ENCODE results near the gene TMEM167B. TPM values are rescaled to one million over a fixed set of nuclear protein-coding genes. Genes with fewer than 3 reads are reported as not detected.

The TMEM167B gene
- total and polyA plus RNA-seq, 2 of the 4 experiments (the other 2 are of a cell fraction): 21.6 to 32.1 TPM

GRCh38 chr1:109047339-109047738 is 43.2 kb upstream of the TMEM167B start:
- Histone ChIP-seq H3K14ac (replicated peaks; ENCODE audit: low read depth, low read length) (no peak overlapping the region), H4K20me1 (ENCODE audit: insufficient read depth, low read length) (no peaks in the 10 kb centered on the region), H3K9me3 (ENCODE audit: control insufficient read depth, insufficient read depth, low read length) (no peaks in the 10 kb centered on the region), H4K5ac (ENCODE audit: low read depth, low read length) (no peak overlapping the region), H3K27me3 (ENCODE audit: control insufficient read depth, insufficient read depth, low read length) (no peaks in the 10 kb centered on the region), H3K9me1 (ENCODE audit: insufficient read depth, low read length) (peaks cover 1% of the 10 kb centered on the region; the same call in 1 of the 2 replicates), H3K4me2 (ENCODE audit: low read depth, low read length) (no peak overlapping the region), H3K56ac (ENCODE audit: extremely low read depth, insufficient read depth, low read length) (no peak overlapping the region), H3K4ac (ENCODE audit: low read depth, low read length) (no peak overlapping the region), H2AFZ (replicated peaks; ENCODE audit: low read length, poor library complexity) (no peak overlapping the region), H2AK9ac (replicated peaks; ENCODE audit: low read depth, low read length, poor library complexity) (no peak overlapping the region), H2AK5ac (ENCODE audit: low read depth, low read length) (no peak overlapping the region), H3K18ac (ENCODE audit: low read depth, low read length) (no peak overlapping the region), H2BK20ac (ENCODE audit: low read depth, low read length) (no peak overlapping the region), H4K91ac (ENCODE audit: insufficient read depth, low read depth, low read length) (no peak overlapping the region), H3K27ac (ENCODE audit: insufficient read depth, low read length) (no peak overlapping the region), H2BK5ac (ENCODE audit: low read depth, low read length, poor library complexity, severe bottlenecking) (no peak overlapping the region), H2BK120ac (ENCODE audit: low read depth, low read length) (no peak overlapping the region), H3K23ac (ENCODE audit: low read depth, low read length) (no peak overlapping the region), H3K79me1 (ENCODE audit: low read depth in 1 of 2, low read length in 2 of 2) (no peaks in the 10 kb centered on the region), H3K9ac (ENCODE audit: low read depth, low read length) (no peak overlapping the region), H3K36me3 (ENCODE audit: control insufficient read depth, insufficient read depth, low read length) (no peaks in the 10 kb centered on the region), H2BK15ac (ENCODE audit: low read depth, low read length) (no peak overlapping the region), H4K8ac (ENCODE audit: low read depth in 2 of 2, low read length in 2 of 2) (no peak overlapping the region), H3K4me1 (ENCODE audit: control insufficient read depth, insufficient read depth, low read length) (no peaks in the 10 kb centered on the region), H3K4me3 (ENCODE audit: insufficient read depth, low read depth, low read length) (no peak overlapping the region)
- no peak for DNase-seq
- intact Hi-C loops (cut with micrococcal nuclease) (no loop called here), in situ Hi-C loops (cut with MboI; ENCODE audit: low sequenced_read_pairs) (no loop called here), dilution Hi-C loops (cut with HindIII; ENCODE audit: low sequenced_read_pairs, unreplicated experiment) (no loop called here)
- no peak for ATAC-seq (ENCODE audit: low read depth)
- BruUV-seq (replicated peaks): no TSS peak
- ChIA-PET POLR2A (ENCODE audit: unreplicated experiment) (no interaction called here), CTCF (no interaction called here)
- WGBS, 2 experiments (ENCODE audit: extremely low coverage in 2 of 2, insufficient read length in 1 of 2): no CpG with 5 or more reads among the region's 6 CpGs
- no peak for TF ChIP-seq RFX5 (IDR thresholded peaks at IDR 0.05; ENCODE audit: low read depth, low read length)
- no peak for TF ChIP-seq CHD1 (IDR thresholded peaks at IDR 0.05; ENCODE audit: low read depth, low read length)
- no peak for TF ChIP-seq POLR2A (IDR thresholded peaks at IDR 0.05; ENCODE audit: low read depth, low read length)
- TF ChIP-seq USF2 (IDR thresholded peaks at IDR 0.05; ENCODE audit: low read depth, low read length): no peak
- TF ChIP-seq MXI1 (IDR thresholded peaks at IDR 0.05; ENCODE audit: borderline replicate concordance, low read depth, low read length): no peak
- TF ChIP-seq BHLHE40 (IDR thresholded peaks at IDR 0.05; ENCODE audit: low read depth, low read length): no peak
